SJSA1 (cell line): ENCODE measurements around the gene NRGN. TPM values are rescaled to one million over a fixed set of nuclear protein-coding genes. Genes with fewer than 3 reads are reported as not detected.

Source experiments
- DNase-seq, 2 experiments: peaks; one replicate each; pipeline ENCODE4 v3.0.0-alpha.2; 2015 to 2020; ENCODE audit warnings: low spot score in 2 of 2, low read depth in 1 of 2
- H3K27ac ChIP-seq: fragments of 250-450 bp; sonication (Bioruptor Pico); 2 replicates; pipeline ENCODE4 v1.5.1; 2020; ENCODE audit warnings: mild to moderate bottlenecking, moderate library complexity
- H3K27me3 ChIP-seq: fragments of 250-450 bp; sonication (Bioruptor Pico); replicated peaks from 2 replicates; pipeline ENCODE4 v1.5.1; 2020; ENCODE audit warnings: mild to moderate bottlenecking, moderate library complexity
- H3K36me3 ChIP-seq: fragments of 250-450 bp; sonication (Bioruptor Pico); 2 replicates; pipeline ENCODE4 v1.5.1; 2020; ENCODE audit warnings: mild to moderate bottlenecking
- H3K4me1 ChIP-seq: fragments of 250-450 bp; sonication (Bioruptor Pico); replicated peaks from 2 replicates; pipeline ENCODE4 v1.6.1; 2021; ENCODE audit warnings: mild to moderate bottlenecking
- H3K4me3 ChIP-seq: fragments of 250-450 bp; sonication (Bioruptor Pico); 2 replicates; pipeline ENCODE4 v1.5.1; 2020; ENCODE audit warnings: mild to moderate bottlenecking
- H3K9me3 ChIP-seq: fragments of 250-450 bp; sonication (Bioruptor Pico); replicated peaks from 2 replicates; pipeline ENCODE4 v1.5.1; 2020; ENCODE audit warnings: mild to moderate bottlenecking
- total RNA-seq: library from RNA; depleted of rRNA; stranded (reverse); fragments of >200 nt; shearing (Covaris generic); gene quantifications from 2 replicates; pipeline ENCODE4 v1.2.3, GENCODE V29; 2014; rRNA removed

NRGN gene
- total RNA-seq = 2.9 and 5.2 TPM in 2 replicates

DNA sequence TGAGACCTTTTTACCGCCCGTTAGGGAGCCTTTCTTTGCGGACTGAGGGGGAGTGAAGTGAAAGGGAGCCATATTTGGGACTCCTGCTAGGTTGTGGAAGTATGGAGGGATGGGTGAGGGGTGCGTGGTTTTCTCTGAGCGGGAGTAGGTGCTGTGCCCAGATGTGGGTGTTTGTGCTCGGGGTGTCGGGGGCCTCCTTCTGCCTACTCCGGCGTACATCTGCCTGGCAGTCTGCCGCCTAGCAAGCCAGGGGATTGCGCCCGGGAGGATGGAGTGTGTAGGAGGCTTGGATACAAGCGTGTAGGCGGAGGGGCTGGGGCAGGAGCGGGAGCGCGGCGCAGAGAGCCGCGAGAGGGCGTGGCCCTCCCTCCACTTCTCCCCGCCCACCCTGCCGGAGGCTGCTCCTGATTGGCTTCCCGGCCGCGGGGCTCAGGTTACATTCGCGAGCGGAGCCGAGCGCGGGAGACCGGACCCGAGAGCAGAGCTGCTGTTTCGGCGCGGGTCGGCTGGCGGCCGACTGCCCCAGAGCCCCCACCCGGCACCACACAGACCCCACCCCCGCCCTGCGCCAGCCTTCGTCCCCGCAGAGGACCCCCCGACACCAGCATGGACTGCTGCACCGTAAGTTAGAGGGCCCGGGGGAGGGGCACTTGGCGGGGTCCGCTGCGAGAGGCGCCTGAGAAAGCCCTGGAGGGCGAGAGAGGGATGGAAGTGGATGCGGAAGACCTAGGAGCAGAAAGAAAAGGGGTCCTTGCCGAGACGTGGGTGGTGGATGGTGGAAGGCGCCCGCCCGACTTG lies at the start of gene NRGN:
Gene NRGN (plus strand): TSS at position 464 of the 798 bp plus-strand sequence. CDS start 143 bp downstream, at position 607.
- DNase-seq = peak; percentile 57 to 81
- Histone ChIP-seq H3K36me3 (no peaks in the 10 kb centered on the region), H3K4me1 (peaks cover 3% of the 10 kb centered on the region), H3K9me3 (no peaks in the 10 kb centered on the region), H3K27ac (no peak within 1 kb of the TSS), H3K27me3 (no peaks in the 10 kb centered on the region), H3K4me3 (peak within 1 kb of the TSS; percentile 48)

- no peaks in the 10 kb centered on the region for H3K9me3 ChIP-seq
- no peaks in the 10 kb centered on the region for H3K36me3 ChIP-seq
- H3K27ac ChIP-seq = no peak overlapping the region
- no peak for DNase-seq
- H3K27me3 ChIP-seq = no peaks in the 10 kb centered on the region
- no peaks in the 10 kb centered on the region for H3K4me1 ChIP-seq
- H3K4me3 ChIP-seq = no peak overlapping the region
These were observed 46.6 kb upstream of the NRGN start for GRCh38 chr11:124693142-124693541.

DNA sequence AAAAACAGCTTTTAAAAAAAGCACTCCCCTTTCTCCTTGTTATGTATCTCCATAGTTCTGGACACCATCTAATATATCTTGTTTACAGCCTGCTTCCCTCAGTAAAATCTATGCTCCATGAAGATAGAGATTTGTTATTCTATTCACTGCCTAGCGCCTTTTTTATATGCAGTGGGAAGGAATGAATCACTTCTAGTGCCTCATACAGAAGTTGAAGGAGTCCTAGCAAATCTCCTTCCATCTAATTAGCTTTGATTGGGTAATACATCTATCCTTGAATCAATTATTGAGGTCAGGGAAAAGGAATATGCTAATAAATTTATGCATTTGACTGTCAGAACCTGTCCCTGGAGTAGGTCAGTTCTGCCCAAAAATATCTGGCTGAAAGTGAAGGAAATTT lies 40.2 kb upstream of the NRGN start:
- no peak for DNase-seq
- Histone ChIP-seq H3K4me3 (no peak overlapping the region), H3K27ac (no peak overlapping the region), H3K9me3 (no peaks in the 10 kb centered on the region), H3K4me1 (no peaks in the 10 kb centered on the region), H3K36me3 (no peaks in the 10 kb centered on the region), H3K27me3 (no peaks in the 10 kb centered on the region)

DNA sequence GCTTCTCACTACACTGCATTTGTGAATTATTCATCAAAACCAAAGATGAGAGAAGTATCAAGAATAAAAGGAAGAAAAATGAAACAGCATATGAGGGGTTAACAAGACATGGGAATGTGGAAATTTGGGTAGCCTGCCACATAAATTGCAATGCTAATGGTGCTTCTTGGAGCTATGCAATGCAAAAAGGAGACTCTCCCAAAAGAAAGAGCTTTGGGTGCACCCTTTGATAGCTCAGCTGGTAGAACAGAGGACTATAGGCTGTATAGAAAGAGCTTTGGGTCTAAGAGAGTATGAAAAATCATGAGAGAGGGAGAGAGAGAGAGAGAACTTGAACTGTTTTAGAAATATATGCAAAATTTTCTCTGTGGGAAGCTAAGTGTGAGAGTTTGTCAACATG lies 39.7 kb upstream of the NRGN start:
- no peaks in the 10 kb centered on the region for H3K27me3 ChIP-seq
- H3K27ac ChIP-seq = no peak overlapping the region
- no peaks in the 10 kb centered on the region for H3K36me3 ChIP-seq
- H3K4me1 ChIP-seq = no peaks in the 10 kb centered on the region
- no peaks in the 10 kb centered on the region for H3K9me3 ChIP-seq
- DNase-seq = no peak
- H3K4me3 ChIP-seq = no peak overlapping the region

DNA sequence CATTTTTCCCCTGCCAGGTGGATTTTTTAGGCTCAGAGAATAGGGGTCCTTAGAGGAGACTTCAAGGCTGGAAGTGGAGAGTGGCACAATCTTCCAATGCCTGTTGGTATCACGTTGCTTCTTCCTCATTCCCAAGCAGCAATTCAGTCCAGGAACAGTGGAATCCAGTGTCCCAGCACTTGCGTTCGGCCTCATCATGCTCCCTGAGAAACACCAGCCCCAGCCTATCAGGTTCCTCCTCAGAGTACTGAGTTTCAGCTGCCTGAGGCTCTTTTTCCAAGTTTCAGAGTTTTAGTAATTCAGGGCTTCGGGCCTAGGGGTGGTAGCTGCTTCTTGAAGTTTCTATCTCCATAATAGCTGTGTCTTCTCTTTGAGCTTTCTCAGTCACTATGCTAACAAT lies 31.9 kb upstream of the NRGN start:
- no peaks in the 10 kb centered on the region for H3K27me3 ChIP-seq
- H3K36me3 ChIP-seq = no peaks in the 10 kb centered on the region
- no peaks in the 10 kb centered on the region for H3K4me1 ChIP-seq
- no peak for DNase-seq
- H3K27ac ChIP-seq = no peak overlapping the region
- no peaks in the 10 kb centered on the region for H3K9me3 ChIP-seq
- H3K4me3 ChIP-seq = no peak overlapping the region

- Histone ChIP-seq H3K27ac (no peak overlapping the region), H3K27me3 (peaks cover 2% of the 10 kb centered on the region; the same call in 1 of the 2 replicates), H3K4me1 (no peaks in the 10 kb centered on the region), H3K4me3 (no peak overlapping the region), H3K36me3 (no peaks in the 10 kb centered on the region), H3K9me3 (no peaks in the 10 kb centered on the region)
- DNase-seq = no peak
These were observed 27.4 kb upstream of the NRGN start for GRCh38 chr11:124712392-124712791.

DNA sequence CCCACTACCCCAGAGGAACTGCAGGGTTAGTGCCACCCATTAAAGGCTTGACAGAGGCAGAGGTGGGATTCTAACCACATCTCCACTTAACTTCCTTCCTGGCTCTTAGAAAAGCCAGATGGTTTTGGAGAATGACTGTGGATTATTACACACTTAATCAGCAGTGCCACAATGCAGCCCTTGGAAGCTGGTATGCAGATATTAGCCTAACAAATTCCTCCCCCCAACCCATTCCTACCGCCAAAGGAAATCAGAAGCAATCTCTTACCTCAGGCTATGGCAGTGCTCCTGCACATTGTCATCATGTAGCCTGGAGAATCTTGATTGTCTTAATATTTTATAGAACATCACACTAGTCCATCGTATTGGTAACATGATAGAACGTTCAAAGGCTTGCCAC lies 23.2 kb upstream of the NRGN start:
- peaks cover 4% of the 10 kb centered on the region for H3K4me1 ChIP-seq
- no peak overlapping the region for H3K4me3 ChIP-seq
- H3K9me3 ChIP-seq = no peaks in the 10 kb centered on the region
- H3K27me3 ChIP-seq = peaks cover 23% of the 10 kb centered on the region
- no peak for DNase-seq
- H3K27ac ChIP-seq = no peak overlapping the region
- no peaks in the 10 kb centered on the region for H3K36me3 ChIP-seq

DNA sequence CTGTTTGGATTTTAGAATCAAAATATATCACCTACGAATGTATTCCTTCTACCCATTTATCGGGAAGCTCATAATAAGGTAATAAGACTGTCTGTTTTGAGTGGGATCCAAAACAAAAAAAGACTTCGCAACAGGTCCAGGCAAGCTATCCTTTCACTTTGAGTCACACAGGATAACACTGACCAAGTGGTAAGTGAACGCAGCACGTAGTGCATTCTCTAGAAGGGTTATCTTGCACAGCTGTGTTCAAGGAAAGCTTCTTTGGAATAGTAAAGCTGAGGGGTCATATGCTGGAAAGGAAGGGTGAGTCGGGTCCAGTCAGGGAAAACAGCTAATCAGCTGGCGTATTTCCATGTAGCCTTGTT lies 22.3 kb upstream of the NRGN start:
- no peak overlapping the region for H3K4me3 ChIP-seq
- no peaks in the 10 kb centered on the region for H3K9me3 ChIP-seq
- H3K36me3 ChIP-seq = no peaks in the 10 kb centered on the region
- no peak for DNase-seq
- no peak overlapping the region for H3K27ac ChIP-seq
- peaks cover 23% of the 10 kb centered on the region for H3K27me3 ChIP-seq
- peaks cover 4% of the 10 kb centered on the region for H3K4me1 ChIP-seq

DNA sequence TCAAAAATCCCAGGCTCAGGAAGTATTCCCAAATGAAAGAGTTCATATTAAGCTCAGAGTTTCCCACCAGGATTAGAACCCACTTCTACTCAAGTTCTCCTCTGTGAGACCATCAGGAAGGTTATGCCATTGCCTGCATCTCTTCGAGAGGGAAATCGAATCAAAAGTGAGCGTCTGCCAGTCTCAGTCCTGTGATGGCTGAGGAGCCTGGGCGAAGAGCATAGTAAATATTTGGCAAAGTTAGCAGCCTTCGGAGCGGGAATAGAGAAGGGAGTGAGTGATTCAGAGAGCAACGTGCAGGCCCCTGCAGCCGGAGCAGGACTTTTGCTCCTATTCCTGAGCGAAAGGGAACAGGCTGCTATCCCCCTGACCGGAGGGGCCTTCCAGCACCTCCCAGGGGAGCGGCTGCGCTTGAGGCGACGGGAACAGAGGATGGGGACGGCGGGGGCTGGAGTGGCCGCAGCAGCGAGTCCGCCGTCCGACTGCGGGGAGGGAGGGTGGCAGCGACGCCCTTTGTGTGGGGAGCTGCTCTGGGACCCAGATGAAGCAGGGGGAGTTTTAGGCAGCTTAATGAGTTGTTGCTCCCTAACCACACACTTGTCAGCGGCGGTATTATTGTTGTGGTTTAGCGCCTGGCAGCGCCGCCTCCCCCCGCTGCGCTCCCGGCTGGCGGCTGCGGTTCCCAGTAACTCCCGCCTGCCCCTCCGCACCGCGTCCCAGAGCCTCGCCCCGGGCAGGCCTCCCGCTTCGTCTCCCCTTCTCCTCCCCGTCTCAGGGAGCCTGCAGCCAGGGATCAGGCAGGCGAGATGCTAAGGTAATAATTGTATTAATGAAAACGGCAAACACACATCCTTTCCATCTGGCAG lies 21.7 kb upstream of the NRGN start:
- Histone ChIP-seq H3K27me3 (peaks cover 23% of the 10 kb centered on the region), H3K9me3 (no peaks in the 10 kb centered on the region), H3K4me3 (no peak overlapping the region), H3K4me1 (peaks cover 4% of the 10 kb centered on the region), H3K36me3 (no peaks in the 10 kb centered on the region), H3K27ac (no peak overlapping the region)
- DNase-seq = peak in 1 of 2 experiments; percentile 7

- Histone ChIP-seq H3K27ac (no peak overlapping the region), H3K36me3 (no peaks in the 10 kb centered on the region), H3K4me3 (no peak overlapping the region), H3K4me1 (peaks cover 4% of the 10 kb centered on the region), H3K27me3 (peaks cover 23% of the 10 kb centered on the region), H3K9me3 (no peaks in the 10 kb centered on the region)
- DNase-seq = no peak
These were observed 20.9 kb upstream of the NRGN start for GRCh38 chr11:124718801-124719200.

DNA sequence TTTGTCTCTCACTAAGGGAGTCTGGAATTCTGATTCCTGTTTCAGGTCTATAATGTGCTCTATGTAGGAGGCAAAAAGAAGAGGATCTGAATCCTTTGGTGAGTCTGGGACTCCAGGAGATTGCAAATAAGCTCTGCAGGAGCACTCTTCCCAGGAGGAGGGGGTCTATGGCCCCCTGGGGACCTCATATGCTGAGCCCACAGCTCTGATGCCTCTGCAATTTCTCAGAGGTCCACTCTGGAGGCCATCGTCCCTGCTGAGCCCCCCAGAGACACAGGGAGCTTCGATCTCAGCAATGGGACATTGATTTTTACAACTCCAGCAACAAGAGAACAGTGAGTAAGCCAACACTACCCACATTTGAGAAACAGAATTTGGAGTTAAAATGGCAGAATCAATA lies 20.2 kb upstream of the NRGN start:
- Histone ChIP-seq H3K9me3 (no peaks in the 10 kb centered on the region), H3K36me3 (no peaks in the 10 kb centered on the region), H3K27ac (no peak overlapping the region), H3K27me3 (peaks cover 23% of the 10 kb centered on the region), H3K4me1 (peaks cover 4% of the 10 kb centered on the region), H3K4me3 (no peak overlapping the region)
- no peak for DNase-seq

- H3K9me3 ChIP-seq = no peaks in the 10 kb centered on the region
- H3K36me3 ChIP-seq = no peaks in the 10 kb centered on the region
- peaks cover 4% of the 10 kb centered on the region for H3K4me1 ChIP-seq
- no peak overlapping the region for H3K4me3 ChIP-seq
- H3K27me3 ChIP-seq = peaks cover 23% of the 10 kb centered on the region
- no peak for DNase-seq
- H3K27ac ChIP-seq = no peak overlapping the region
These were observed 17.6 kb upstream of the NRGN start for GRCh38 chr11:124722176-124722575.

GRCh38 chr11:124724979-124725718 lies 14.6 kb upstream of the NRGN start:
- DNase-seq = no peak
- H3K4me1 ChIP-seq = no peaks in the 10 kb centered on the region
- no peaks in the 10 kb centered on the region for H3K9me3 ChIP-seq
- 0 out of 2 replicates have a peak, but pooled peaks cover 3% of the 10 kb centered on the region for H3K27me3 ChIP-seq
- no peak overlapping the region for H3K4me3 ChIP-seq
- H3K27ac ChIP-seq = no peak overlapping the region
- no peaks in the 10 kb centered on the region for H3K36me3 ChIP-seq
